Fibroblast of skin of right biceps (primary cell): ENCODE results near the gene MRPL3.
"Not testable (repeated sequence)": the region's sequence is repeated elsewhere in the genome, so short reads cannot be mapped to it uniquely, and the experiment has no call there.

ENCODE experiments used
- DNase-seq: peaks from one replicate; pipeline ENCODE4 v3.0.0-alpha.2; 2013

The MRPL3 gene

GRCh38 chr3:131491775-131492174 lies 11.0 kb downstream of the MRPL3 start:
- DNase-seq: no peak

GRCh38 chr3:131491084-131491483 lies 11.7 kb downstream of the MRPL3 start:
- no peak for DNase-seq

GRCh38 chr3:131486545-131486944 lies 16.2 kb downstream of the MRPL3 start:
- DNase-seq: not testable (repeated sequence)

GRCh38 chr3:131485119-131485518 lies 17.7 kb downstream of the MRPL3 start:
- DNase-seq: no peak

- DNase-seq: no peak
Measured at GRCh38 chr3:131484496-131485111, 18.2 kb downstream of the MRPL3 start.

- no peak for DNase-seq
Measured at GRCh38 chr3:131480116-131480515, 22.7 kb downstream of the MRPL3 start.

- no peak for DNase-seq
Measured at GRCh38 chr3:131477813-131478212, 25.0 kb downstream of the MRPL3 start.

GRCh38 chr3:131474115-131474514 lies 28.7 kb downstream of the MRPL3 start:
- DNase-seq: no peak

- no peak for DNase-seq
Measured at GRCh38 chr3:131470377-131470776, 32.4 kb downstream of the MRPL3 start.

- no peak for DNase-seq
Measured at GRCh38 chr3:131458653-131459052, 44.1 kb downstream of the MRPL3 start.

GRCh38 chr3:131457220-131457619 lies 45.6 kb downstream of the MRPL3 start:
- no peak for DNase-seq

- DNase-seq: peak; percentile 30
Measured at GRCh38 chr3:131454501-131454900, 48.3 kb downstream of the MRPL3 start.

- no peak for DNase-seq
Measured at GRCh38 chr3:131453533-131453932, 49.2 kb downstream of the MRPL3 start.

GRCh38 chr3:131447349-131447748 lies 55.4 kb downstream of the MRPL3 start:
- DNase-seq: no peak

- no peak for DNase-seq
Measured at GRCh38 chr3:131444180-131444579, 58.6 kb downstream of the MRPL3 start.

GRCh38 chr3:131439084-131439483 lies 63.7 kb downstream of the MRPL3 start:
- no peak for DNase-seq

GRCh38 chr3:131435000-131435399 lies 67.8 kb downstream of the MRPL3 start:
- no peak for DNase-seq

- DNase-seq: no peak
Measured at GRCh38 chr3:131432441-131432840, 70.3 kb downstream of the MRPL3 start.

- DNase-seq: no peak
Measured at GRCh38 chr3:131431754-131432153, 71.0 kb downstream of the MRPL3 start.

GRCh38 chr3:131427226-131427625 lies 75.5 kb downstream of the MRPL3 start:
- DNase-seq: no peak

GRCh38 chr3:131421957-131422498 lies 80.7 kb downstream of the MRPL3 start:
- DNase-seq: no peak

GRCh38 chr3:131421301-131421700 lies 81.5 kb downstream of the MRPL3 start:
- DNase-seq: no peak

- no peak for DNase-seq
Measured at GRCh38 chr3:131417751-131418150, 85.0 kb downstream of the MRPL3 start.
